Pancreas (tissue), 10 donors: ENCODE measurements around the gene GDA. TPM values are rescaled to one million over a fixed set of nuclear protein-coding genes. Genes with fewer than 3 reads are reported as not detected.
A peak's percentile ranks its signal among the peaks of the same experiment; 100 is the strongest.

Experiments
- ATAC-seq, 4 donors: fragments of 200-7000 bp; cut with Tn5 transposase; one replicate each; pipeline versions ENCODE4 v1.8.0 to v1.9.1; 2020; ENCODE audit warnings: mild to moderate bottlenecking in 4 of 4, moderate library complexity in 4 of 4
- DNase-seq, 6 donors: peaks; one replicate each; pipeline ENCODE4 v3.0.0-alpha.2; 2020
- FAIRE-seq: peaks from 2 replicates; lab custom pipeline; 2012; peaks lifted over from hg19 to GRCh38; lab: Jason Lieb, UNC
- H3K27ac ChIP-seq, 4 donors: fragments of 200-600 bp; sonication (generic); 1 replicate in 3 of 4; 2 replicates in 1 of 4; pipeline versions ENCODE4 v1.5.0 to v1.8.0; 2020
- H3K27me3 ChIP-seq, 4 donors: fragments of 200-600 bp; one replicate each; pipeline ENCODE4 v1.8.0; 2021
- H3K36me3 ChIP-seq, 3 donors: fragments of 200-600 bp; sonication (generic) in 1 of 3; one replicate each; pipeline versions ENCODE4 v1.5.0 to v1.8.0; 2020 to 2021
- H3K4me1 ChIP-seq, 3 donors: fragments of 200-600 bp; one replicate each; pipeline ENCODE4 v1.8.0; 2021
- H3K4me3 ChIP-seq, 4 donors: fragments of 200-600 bp; sonication (generic) in 2 of 4; one replicate each; pipeline versions ENCODE4 v1.5.0 to v1.8.0; 2020 to 2021
- H3K9me3 ChIP-seq, 4 donors: fragments of 200-600 bp; one replicate each; pipeline ENCODE4 v1.8.0; 2021
- WGBS, 2 donors: extraction: QIAGEN DNeasy Blood & Tissue Kit; methylation state at CpG; one replicate each; pipeline ENCODE4 v1.1.7; 2013; 5-methylcytosine and 5-hydroxymethylcytosine counted together
- intact Hi-C, 3 donors: fragments of 100-400 bp; cut with DNase I; formaldehyde crosslinking; loops; one replicate each; pipeline versions ENCODE4 v1.11.1 to v1.14.2; 2022
- polyA plus RNA-seq, 2 donors: library from polyadenylated mRNA; stranded (reverse); fragments of 200-250 nt; gene quantifications; one replicate each; pipeline ENCODE4 v1.2.3, GENCODE V29; 2013
- total RNA-seq, 6 donors: library from RNA; stranded (reverse); fragmentation: NEBNext Ultra II Directional in 4 of 6; extraction: Animal tissue kit (Norgen Biotek cat#: 25700) in 4 of 6; gene quantifications; one replicate each; pipeline versions ENCODE4 v1.2.1 to v1.2.4, GENCODE V29; 2021 to 2023
- TF ChIP-seq, protein P1 (sequence below), 4 donors: fragments of 200-600 bp; sonication (generic) in 3 of 4; IDR thresholded peaks; one replicate each; pipeline versions ENCODE4 v1.5.0 to v1.8.0; 2021; ENCODE audit warnings: antibody characterized with exemption in 4 of 4
- donor health status: healthy with polysubstance abuse.
- donor health status: DM: no; HTN: no; CAD: no; lungs with moderate emphysema.
- donor health status: DM: no; HTN: no; CAD: no.
- donor health status: control.
- donor health status: control.
- donor health status: Bipolar disorder and iron deficiency.
- donor health status: DM: yes; HTN: yes; CAD: no.
- donor health status: DM: no; HTN: no; CAD: no.
- donor health status: DM: no; HTN: no; CAD: no.
- donor health status: DM: yes; HTN: yes; CAD: no.

Gene GDA
- total and polyA plus RNA-seq, 8 donors = 1.0 to 11.6 (median 2.1) TPM

DNA sequence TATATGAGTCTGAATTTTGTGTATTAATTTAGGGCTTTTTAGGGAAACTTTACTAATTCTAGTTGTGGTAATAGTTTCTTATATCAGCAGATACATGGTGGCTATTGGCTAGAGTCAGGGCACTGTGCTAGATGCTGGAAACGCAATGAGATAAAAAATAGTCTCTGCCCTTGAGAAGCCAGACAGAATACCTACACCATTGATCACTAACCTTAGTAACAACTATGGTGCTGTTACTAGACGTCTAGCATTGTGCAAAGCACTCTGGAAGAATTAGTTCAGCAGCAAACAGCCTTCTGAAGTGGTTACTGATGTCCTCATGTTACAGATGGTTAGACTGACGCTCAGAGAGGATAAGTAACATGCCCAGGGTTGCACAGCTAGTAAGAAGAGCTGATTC, 61.8 kb downstream of the GDA start:
- Histone ChIP-seq H3K4me3 (no peak overlapping the region), H3K27me3 (peaks cover 0 to 4% (median 0%) of the 10 kb centered on the region in 4 donors), H3K36me3 (no peaks in the 10 kb centered on the region), H3K9me3 (no peaks in the 10 kb centered on the region), H3K27ac (no peak overlapping the region), H3K4me1 (no peaks in the 10 kb centered on the region)
- TF ChIP-seq, protein P1, sequence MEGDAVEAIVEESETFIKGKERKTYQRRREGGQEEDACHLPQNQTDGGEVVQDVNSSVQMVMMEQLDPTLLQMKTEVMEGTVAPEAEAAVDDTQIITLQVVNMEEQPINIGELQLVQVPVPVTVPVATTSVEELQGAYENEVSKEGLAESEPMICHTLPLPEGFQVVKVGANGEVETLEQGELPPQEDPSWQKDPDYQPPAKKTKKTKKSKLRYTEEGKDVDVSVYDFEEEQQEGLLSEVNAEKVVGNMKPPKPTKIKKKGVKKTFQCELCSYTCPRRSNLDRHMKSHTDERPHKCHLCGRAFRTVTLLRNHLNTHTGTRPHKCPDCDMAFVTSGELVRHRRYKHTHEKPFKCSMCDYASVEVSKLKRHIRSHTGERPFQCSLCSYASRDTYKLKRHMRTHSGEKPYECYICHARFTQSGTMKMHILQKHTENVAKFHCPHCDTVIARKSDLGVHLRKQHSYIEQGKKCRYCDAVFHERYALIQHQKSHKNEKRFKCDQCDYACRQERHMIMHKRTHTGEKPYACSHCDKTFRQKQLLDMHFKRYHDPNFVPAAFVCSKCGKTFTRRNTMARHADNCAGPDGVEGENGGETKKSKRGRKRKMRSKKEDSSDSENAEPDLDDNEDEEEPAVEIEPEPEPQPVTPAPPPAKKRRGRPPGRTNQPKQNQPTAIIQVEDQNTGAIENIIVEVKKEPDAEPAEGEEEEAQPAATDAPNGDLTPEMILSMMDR (IDR thresholded peaks at IDR 0.05) = no peak
- FAIRE-seq (no peak), DNase-seq (no peak), ATAC-seq (no peak)
- intact Hi-C loops = no loop called here
- 40 to 54% methylated on average over 3 of the region's 3 CpGs for WGBS, 2 donors

GRCh38 chr9:72213906-72214305, 64.7 kb downstream of the GDA start:
- TF ChIP-seq, protein P1 (IDR thresholded peaks at IDR 0.05) = no peak
- H3K27ac ChIP-seq = no peak overlapping the region
- no peaks in the 10 kb centered on the region for H3K9me3 ChIP-seq
- WGBS, 2 donors = 51 to 62% methylated on average over 4 of the region's 4 CpGs
- H3K4me1 ChIP-seq = no peaks in the 10 kb centered on the region
- no peaks in the 10 kb centered on the region for H3K36me3 ChIP-seq
- peak in 1 of 4 donors; percentile 46 for ATAC-seq
- FAIRE-seq = no peak
- peaks cover 0 to 4% (median 0%) of the 10 kb centered on the region in 4 donors for H3K27me3 ChIP-seq
- intact Hi-C loops = no loop called here
- no peak for DNase-seq
- no peak overlapping the region for H3K4me3 ChIP-seq

DNA sequence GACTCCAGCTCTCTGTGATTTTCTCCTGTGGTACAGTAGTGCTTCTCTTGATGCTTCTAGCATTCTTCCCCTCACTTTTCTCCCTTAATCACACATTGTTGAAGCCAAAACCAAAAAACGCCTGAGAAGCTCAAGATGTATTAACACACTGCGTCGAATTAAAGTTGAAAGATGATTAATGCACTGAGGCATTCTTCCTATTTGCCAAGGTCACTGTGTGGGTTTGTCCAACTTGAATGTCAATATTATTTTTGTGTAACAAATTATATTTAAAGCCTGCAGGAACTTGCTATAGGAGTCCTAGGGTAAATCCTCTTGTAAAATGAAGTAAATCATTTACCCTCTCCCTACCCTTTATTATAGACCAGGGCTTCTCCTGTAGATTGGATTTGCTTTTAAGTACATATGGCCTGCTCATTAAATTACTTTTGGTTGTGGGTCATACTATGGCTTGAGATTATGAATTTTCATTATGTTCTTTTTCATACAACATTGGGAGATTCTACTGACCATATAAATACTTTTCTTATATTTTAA, 68.1 kb downstream of the GDA start:
- TF ChIP-seq, protein P1 (IDR thresholded peaks at IDR 0.05) = no peak
- 14 to 24% methylated on average over 3 of the region's 3 CpGs for WGBS, 2 donors
- no peaks in the 10 kb centered on the region for H3K9me3 ChIP-seq
- H3K27ac ChIP-seq = no peak overlapping the region
- no peaks in the 10 kb centered on the region for H3K4me1 ChIP-seq
- no peak overlapping the region for H3K4me3 ChIP-seq
- no peaks in the 10 kb centered on the region for H3K36me3 ChIP-seq
- no peak for ATAC-seq
- no peaks in the 10 kb centered on the region for H3K27me3 ChIP-seq
- intact Hi-C loops = no loop called here
- no peak for FAIRE-seq
- no peak for DNase-seq

- Histone ChIP-seq H3K4me3 (no peak overlapping the region), H3K4me1 (no peaks in the 10 kb centered on the region), H3K27me3 (no peaks in the 10 kb centered on the region), H3K9me3 (no peaks in the 10 kb centered on the region), H3K27ac (no peak overlapping the region), H3K36me3 (no peaks in the 10 kb centered on the region)
- DNase-seq (no peak), ATAC-seq (no peak), FAIRE-seq (no peak)
- whole genome bisulfite sequencing, 2 donors = 79 to 100% methylated on average over 1 of the region's 1 CpG
- intact Hi-C loops = no loop called here
- TF ChIP-seq, protein P1 (IDR thresholded peaks at IDR 0.05) = no peak
These were observed 71.3 kb downstream of the GDA start for GRCh38 chr9:72220589-72220988.

DNA sequence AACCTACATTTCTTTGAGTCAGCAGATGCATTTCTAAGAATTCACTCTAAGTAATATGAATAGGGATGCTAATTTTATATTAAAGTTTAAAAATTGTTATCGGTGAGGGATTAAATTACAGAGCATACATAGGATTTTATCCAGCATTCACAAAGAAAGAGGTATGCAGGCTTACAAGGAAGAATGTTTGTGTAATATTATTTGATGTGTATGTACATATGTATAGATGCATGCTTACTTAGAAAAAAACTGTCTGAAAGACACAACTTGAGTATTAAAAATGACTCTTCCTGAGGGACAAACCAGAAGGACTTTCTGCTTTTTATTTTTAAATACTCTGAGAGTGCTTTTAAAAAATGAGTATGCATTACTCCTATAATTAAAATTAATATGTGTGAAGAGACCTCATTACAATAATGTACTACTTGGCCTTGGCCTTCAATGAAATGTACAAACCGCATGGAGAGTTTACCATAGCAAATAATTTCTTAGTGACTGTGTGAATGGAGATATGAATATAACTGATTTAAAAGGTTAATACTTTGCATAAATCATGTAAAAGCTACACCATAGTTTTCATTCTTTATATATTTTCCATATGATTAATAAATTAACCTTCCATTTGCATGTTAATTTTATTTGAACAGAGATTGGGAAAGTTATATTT, 77.0 kb downstream of the GDA start:
- ATAC-seq (no peak), FAIRE-seq (no peak), DNase-seq (no peak)
- intact Hi-C loops = no loop called here
- TF ChIP-seq, protein P1 (IDR thresholded peaks at IDR 0.05) = no peak
- 91 to 93% methylated on average over 2 of the region's 2 CpGs for WGBS, 2 donors
- Histone ChIP-seq H3K4me3 (no peak overlapping the region), H3K4me1 (no peaks in the 10 kb centered on the region), H3K27ac (no peak overlapping the region), H3K36me3 (no peaks in the 10 kb centered on the region), H3K9me3 (no peaks in the 10 kb centered on the region), H3K27me3 (no peaks in the 10 kb centered on the region)
